Smooth muscle cell (in vitro differentiated cells): ENCODE results near the gene GFRA1. TPM values are rescaled to one million over a fixed set of nuclear protein-coding genes. Genes with fewer than 3 reads are reported as not detected.

ENCODE experiments used
- DNase-seq: peaks from one replicate; lab custom pipeline; 2025; ENCODE audit not compliant: unreplicated experiment; lab: John Stamatoyannopoulos, UW
- H2AFZ ChIP-seq: fragments of 200-600 bp; sonication (generic); 2 replicates; pipeline ENCODE4 v1.6.0; 2016; ENCODE audit warnings: antibody characterized with exemption, low read depth, mild to moderate bottlenecking
- H3F3A ChIP-seq: fragments of 200-600 bp; sonication (generic); 2 replicates; pipeline ENCODE4 v1.6.0; 2017; ENCODE audit warnings: antibody characterized with exemption, low read depth
- H3K27ac ChIP-seq: fragments of 200-600 bp; sonication (generic); 2 replicates; pipeline ENCODE4 v1.5.1; 2016; ENCODE audit warnings: low read depth, mild to moderate bottlenecking
- H3K27me3 ChIP-seq: fragments of 200-600 bp; sonication (generic); 2 replicates; pipeline ENCODE4 v1.6.1; 2016; ENCODE audit warnings: low read depth, mild to moderate bottlenecking
- H3K36me3 ChIP-seq: fragments of 200-600 bp; sonication (generic); 2 replicates; pipeline ENCODE4 v1.5.1; 2016; ENCODE audit warnings: low read depth
- H3K4me1 ChIP-seq: fragments of 200-600 bp; sonication (generic); 2 replicates; pipeline ENCODE4 v1.5.1; 2016; ENCODE audit warnings: low read depth
- H3K4me2 ChIP-seq: fragments of 200-600 bp; sonication (generic); 2 replicates; pipeline ENCODE4 v1.6.0; 2016; ENCODE audit warnings: mild to moderate bottlenecking
- H3K4me3 ChIP-seq: fragments of 200-600 bp; sonication (generic); 2 replicates; pipeline ENCODE4 v1.5.1; 2016; ENCODE audit warnings: mild to moderate bottlenecking
- H3K79me2 ChIP-seq: fragments of 200-600 bp; sonication (generic); 2 replicates; pipeline ENCODE4 v1.6.0; 2016; ENCODE audit warnings: low read depth, mild to moderate bottlenecking
- H3K9ac ChIP-seq: fragments of 200-600 bp; sonication (generic); 2 replicates; pipeline ENCODE4 v1.6.0; 2016; ENCODE audit warnings: low read depth
- H3K9me3 ChIP-seq: fragments of 200-600 bp; sonication (generic); replicated peaks from 2 replicates; pipeline ENCODE4 v1.5.1; 2016; ENCODE audit warnings: low read depth
- H4K20me1 ChIP-seq: fragments of 200-600 bp; sonication (generic); 2 replicates; pipeline ENCODE4 v1.6.0; 2016; ENCODE audit warnings: low read depth
- CTCF ChIP-seq: fragments of 200-600 bp; sonication (generic); IDR thresholded peaks from 2 replicates; pipeline ENCODE4 v1.5.1; 2017; ENCODE audit warnings: borderline replicate concordance, mild to moderate bottlenecking, antibody characterized with exemption; ENCODE audit not compliant: insufficient read depth, poor library complexity, severe bottlenecking
- WGBS: methylation state at CpG from one replicate; pipeline ENCODE4 v1.1.7; 2016; ENCODE audit warnings: low lambda C conversion rate; 5-methylcytosine and 5-hydroxymethylcytosine counted together
- polyA plus RNA-seq: library from polyadenylated mRNA; unstranded; fragments of >200 nt; fragmentation: Nextera tagmentation; extraction: Ambion mirVana; gene quantifications from 2 replicates; pipeline ENCODE4 v1.2.1, GENCODE V29; 2016
- total RNA-seq: library from RNA; depleted of rRNA; stranded (reverse); fragments of >200 nt; gene quantifications from 2 replicates; pipeline ENCODE4 v1.2.3, GENCODE V29; 2014

The GFRA1 gene
- total and polyA plus RNA-seq, 2 experiments from 2014 or later, result 1.3 to 1.9 TPM

GRCh38 chr10:116007256-116007891, 265.6 kb downstream of the GFRA1 start:
- Histone ChIP-seq H3K4me2 (no peak overlapping the region), H3K9me3 (no peaks in the 10 kb centered on the region), H3K9ac (no peak overlapping the region), H2AFZ (no peak overlapping the region), H4K20me1 (no peaks in the 10 kb centered on the region), H3F3A (no peaks in the 10 kb centered on the region), H3K36me3 (no peaks in the 10 kb centered on the region), H3K4me3 (no peak overlapping the region), H3K4me1 (no peaks in the 10 kb centered on the region), H3K27me3 (peaks cover 14% of the 10 kb centered on the region), H3K79me2 (no peaks in the 10 kb centered on the region), H3K27ac (no peak overlapping the region)
- no peak for DNase-seq
- TF ChIP-seq CTCF, result no peak
- 85% methylated on average over 9 of the region's 9 CpGs for WGBS

Other genes with a start within 250 kb of the GFRA1 start
- gene CCDC172, start 51.2 kb upstream of the GFRA1 start, total RNA-seq, result not detected in 2 replicates
- gene CCDC172, start 51.2 kb upstream of the GFRA1 start, polyA plus RNA-seq, result not detected in 2 replicates
- 0.31 TPM in 2 replicates for gene PNLIPRP3, start 154.6 kb upstream of the GFRA1 start, total RNA-seq
- not detected in 2 replicates for gene PNLIPRP3, start 154.6 kb upstream of the GFRA1 start, polyA plus RNA-seq